DMS153 (cell line): ENCODE measurements around the gene GALNT17.

Experiments
- DNase-seq: peaks from one replicate; lab custom pipeline; 2025; lab: John Stamatoyannopoulos, UW

The GALNT17 gene

DNA sequence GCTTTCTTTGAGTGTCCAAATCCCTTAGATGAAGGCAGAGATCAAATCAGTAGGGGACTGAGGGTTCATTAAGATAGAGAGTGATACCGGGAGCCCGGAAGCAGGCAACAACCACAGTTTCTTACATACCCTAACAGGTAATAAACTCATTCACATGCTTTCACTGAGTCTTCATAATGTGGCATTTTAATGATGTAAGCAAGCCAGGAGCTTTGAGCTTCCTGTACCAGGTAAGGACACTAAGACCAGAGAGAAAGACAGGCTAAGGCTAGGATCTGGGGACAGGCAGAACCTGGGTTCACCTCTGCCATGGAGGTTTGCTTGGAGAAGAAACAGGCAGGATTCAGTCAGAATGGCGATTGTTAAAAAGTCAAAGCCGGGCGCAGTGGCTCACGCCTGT lies 618.3 kb downstream of the GALNT17 start:
- no peak for DNase-seq

- DNase-seq, result no peak
These were observed 620.4 kb downstream of the GALNT17 start for GRCh38 chr7:71752171-71752935.

DNA sequence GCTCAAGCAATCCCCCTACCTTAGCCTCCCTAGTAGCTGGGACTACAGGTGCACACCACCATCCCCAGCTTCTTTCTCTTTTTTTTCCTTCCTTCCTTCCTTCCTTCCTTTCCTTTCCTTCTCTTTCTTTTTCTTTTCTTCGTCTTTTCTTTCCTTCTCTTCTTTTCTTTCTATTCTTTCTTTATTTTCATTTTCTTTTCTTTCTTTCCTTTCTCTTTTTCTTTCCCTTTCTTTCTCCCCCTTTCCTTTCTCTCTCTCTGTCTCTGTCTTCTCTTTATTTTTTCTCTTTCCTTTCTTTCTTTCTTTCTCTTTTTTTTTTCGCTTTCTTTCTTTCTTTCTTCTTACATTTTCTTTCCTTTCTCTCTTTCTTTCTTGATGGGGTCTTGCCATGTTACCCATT lies 621.3 kb downstream of the GALNT17 start:
- DNase-seq, result no peak

- DNase-seq, result no peak
These were observed 622.2 kb downstream of the GALNT17 start for GRCh38 chr7:71753956-71754664.

- DNase-seq, result no peak
These were observed 622.9 kb downstream of the GALNT17 start for GRCh38 chr7:71754828-71755227.

- no peak for DNase-seq
These were observed 629.4 kb downstream of the GALNT17 start for GRCh38 chr7:71761336-71761735.
